ENCODE measurements around the gene TNFAIP2.

Gene TNFAIP2

DNA sequence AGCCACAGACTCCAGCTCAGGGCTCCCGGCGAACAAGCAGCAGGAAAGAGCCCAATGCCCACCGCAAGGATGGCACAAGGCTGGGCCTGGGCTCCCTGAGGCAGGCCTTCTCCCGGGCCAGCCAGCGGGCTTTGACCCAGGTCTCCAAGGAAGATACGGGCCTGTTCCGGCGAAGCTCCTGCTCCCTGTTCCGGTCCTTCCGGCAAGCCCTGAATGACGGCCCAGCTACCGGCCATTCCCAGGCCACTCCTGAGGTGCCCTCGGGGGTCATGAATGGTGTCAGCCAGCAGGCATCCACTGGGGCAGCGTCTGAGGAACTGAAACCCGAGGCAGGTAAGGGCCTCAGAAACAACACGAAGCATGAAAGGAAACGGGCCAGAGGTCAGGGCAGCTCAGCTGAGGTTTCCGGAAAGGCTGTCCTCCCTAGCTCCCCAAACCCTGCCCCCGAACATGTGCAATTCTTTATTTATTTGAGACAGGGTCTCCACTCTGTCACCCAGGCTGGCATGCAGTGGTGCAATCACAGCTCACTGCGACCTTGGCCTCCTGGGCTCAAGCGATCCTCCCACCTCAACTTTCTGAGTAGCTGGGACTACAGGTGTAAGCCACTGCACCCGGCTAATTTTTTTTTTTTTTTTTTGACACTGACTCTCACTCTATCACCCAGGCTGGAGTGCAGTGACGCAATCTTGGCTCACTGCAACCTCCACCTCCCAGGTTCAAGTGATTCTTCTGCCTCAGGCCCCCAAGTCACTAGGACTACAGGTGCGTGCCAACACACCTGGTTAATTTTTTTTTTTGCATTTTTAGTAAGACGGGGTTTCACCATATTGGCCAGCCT is 22.8 kb upstream of the TNFAIP2 start:
- H3K4me3 ChIP-seq (replicated peaks; ENCODE audit: low read depth, low read length) = no peak overlapping the region
- TF ChIP-seq, protein P1, sequence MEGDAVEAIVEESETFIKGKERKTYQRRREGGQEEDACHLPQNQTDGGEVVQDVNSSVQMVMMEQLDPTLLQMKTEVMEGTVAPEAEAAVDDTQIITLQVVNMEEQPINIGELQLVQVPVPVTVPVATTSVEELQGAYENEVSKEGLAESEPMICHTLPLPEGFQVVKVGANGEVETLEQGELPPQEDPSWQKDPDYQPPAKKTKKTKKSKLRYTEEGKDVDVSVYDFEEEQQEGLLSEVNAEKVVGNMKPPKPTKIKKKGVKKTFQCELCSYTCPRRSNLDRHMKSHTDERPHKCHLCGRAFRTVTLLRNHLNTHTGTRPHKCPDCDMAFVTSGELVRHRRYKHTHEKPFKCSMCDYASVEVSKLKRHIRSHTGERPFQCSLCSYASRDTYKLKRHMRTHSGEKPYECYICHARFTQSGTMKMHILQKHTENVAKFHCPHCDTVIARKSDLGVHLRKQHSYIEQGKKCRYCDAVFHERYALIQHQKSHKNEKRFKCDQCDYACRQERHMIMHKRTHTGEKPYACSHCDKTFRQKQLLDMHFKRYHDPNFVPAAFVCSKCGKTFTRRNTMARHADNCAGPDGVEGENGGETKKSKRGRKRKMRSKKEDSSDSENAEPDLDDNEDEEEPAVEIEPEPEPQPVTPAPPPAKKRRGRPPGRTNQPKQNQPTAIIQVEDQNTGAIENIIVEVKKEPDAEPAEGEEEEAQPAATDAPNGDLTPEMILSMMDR (IDR thresholded peaks at IDR 0.05; ENCODE audit: low read length, missing control alignments) = no peak
- no peak for DNase-seq (ENCODE audit: low read depth)

DNA sequence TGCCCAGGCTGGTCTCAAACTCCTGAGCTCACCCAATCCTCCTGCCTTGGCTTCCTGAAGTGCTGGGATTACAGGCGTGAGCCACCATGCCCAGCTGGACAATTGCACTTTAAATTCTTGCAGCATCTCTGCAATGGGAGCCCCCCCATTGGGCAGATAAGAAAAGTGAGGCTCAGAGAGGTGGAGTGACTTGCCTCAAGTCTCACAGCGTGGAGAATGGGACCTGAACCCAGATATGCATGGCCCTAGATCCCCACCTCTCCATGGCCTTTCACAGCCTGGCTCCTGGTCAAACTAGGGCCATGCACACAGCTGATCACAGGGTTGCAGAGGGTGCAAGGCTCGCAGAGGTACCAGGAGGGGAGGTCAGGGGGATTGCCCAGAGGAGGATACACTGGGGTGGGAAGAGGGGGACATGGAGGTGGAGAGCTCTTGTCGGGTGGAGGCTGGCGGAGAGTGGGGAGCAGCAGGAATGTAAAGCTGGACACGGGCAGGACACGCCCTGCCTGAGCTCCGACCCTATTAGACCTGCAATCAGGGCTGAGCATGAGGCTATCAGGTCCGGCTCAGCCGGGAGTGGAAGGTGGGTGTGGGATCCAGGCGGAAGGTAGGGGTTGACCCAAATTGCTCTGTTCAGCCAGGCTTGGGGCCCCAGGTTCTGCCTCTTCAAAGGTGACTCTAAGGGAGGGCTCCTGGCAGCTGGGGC is 21.9 kb upstream of the TNFAIP2 start:
- no peak overlapping the region for H3K4me3 ChIP-seq (replicated peaks; ENCODE audit: low read depth, low read length)
- TF ChIP-seq, protein P1 (IDR thresholded peaks at IDR 0.05; ENCODE audit: low read length, missing control alignments) = no peak
- DNase-seq (ENCODE audit: low read depth) = no peak

- no peak overlapping the region for H3K4me3 ChIP-seq (replicated peaks; ENCODE audit: low read depth, low read length)
- no peak for DNase-seq (ENCODE audit: low read depth)
- TF ChIP-seq, protein P1 (IDR thresholded peaks at IDR 0.05; ENCODE audit: low read length, missing control alignments) = no peak
Measured at GRCh38 chr14:103101963-103102688, 21.1 kb upstream of the TNFAIP2 start.

DNA sequence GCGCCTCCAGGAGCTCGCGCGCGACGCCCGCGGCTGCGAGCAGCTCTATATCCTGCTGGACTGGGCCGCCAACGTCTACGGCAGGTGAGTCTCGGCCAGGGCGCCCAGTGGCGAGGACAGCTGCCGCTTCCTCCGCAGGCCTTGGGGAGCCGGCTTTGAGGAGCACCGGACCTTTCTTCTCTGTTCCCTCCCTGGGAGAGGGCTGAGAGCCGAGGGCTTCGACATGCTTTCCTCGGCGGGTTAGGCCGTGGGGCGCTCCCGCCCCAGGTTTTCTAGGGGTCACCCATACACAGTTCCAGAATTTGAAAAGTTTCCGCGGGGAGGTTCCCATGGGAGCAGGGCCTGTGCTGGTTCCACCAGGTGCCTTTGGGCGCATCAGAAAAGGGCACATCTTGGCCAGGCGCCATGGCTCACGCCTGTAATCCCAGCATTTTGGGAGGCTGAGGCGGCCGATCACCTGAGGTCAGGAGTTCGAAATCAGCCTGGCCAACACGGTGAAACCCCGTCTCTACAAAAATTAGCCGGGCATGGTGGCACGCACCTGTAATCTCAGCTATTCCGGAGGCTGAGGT is 20.5 kb upstream of the TNFAIP2 start:
- H3K4me3 ChIP-seq (replicated peaks; ENCODE audit: low read depth, low read length) = no peak overlapping the region
- TF ChIP-seq, protein P1 (IDR thresholded peaks at IDR 0.05; ENCODE audit: low read length, missing control alignments) = no peak
- DNase-seq (ENCODE audit: low read depth) = no peak

DNA sequence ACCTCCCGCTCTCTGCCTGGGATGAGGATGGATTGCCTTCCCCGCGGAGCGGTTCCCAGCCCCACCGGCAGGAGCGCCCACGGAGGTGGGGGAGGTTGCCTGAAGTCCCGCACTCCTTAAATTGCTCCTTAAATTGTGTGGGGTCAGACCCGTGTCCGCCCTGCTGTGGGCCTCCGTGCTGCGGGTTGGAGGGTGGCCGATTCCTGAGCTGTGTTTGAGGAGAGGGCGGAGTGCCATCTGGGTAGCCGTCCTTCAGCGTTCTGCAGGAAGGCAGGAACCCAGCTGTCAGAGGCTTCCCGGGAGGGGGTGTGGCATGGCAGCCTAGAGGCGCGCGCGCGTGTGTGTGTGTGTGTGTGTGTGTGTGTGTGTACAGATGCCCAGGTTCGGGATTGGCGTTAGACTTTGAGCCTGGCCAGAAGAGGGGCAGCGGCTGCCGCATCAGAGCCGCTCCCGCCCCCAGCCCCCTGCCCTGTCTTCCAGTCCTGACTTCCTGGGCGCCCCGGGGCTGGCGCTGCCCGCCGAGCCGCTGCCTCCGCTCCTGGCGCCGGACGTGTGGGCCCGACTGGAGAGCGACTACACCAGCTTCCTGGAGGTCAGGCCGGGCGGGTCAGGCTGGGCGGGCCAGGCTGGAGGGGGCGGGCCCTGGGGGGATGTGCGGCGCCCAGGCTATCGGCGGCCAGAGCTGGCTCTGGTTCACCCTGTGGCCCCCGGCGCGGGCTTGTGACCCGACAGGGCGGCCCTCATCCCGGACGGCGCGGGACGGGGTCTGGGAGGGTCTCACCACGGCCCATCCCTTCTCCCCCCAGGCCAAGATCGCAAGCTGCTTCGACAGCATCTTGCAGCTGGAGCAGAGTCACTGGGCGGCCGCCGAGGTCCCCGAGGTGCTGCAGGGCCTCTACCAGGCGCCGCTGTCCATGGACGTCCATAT is 19.5 kb upstream of the TNFAIP2 start:
- DNase-seq (ENCODE audit: low read depth) = peak; percentile 50
- TF ChIP-seq, protein P1 (IDR thresholded peaks at IDR 0.05; ENCODE audit: low read length, missing control alignments) = peak; percentile 16
- no peak overlapping the region for H3K4me3 ChIP-seq (replicated peaks; ENCODE audit: low read depth, low read length)

DNA sequence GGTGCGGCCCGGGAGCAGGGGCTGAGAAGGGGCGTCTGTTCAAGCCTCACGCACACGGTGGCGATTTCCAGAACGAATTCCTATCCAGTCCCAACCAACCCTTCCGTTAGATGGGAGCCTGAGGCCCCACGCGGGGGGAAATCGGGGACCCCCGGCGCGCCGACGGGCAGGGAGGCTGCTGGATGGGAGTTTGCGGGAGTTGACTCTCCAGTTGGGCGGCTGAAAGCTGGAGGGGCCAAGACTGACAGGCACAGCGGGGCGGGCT is 18.9 kb upstream of the TNFAIP2 start:
- no peak overlapping the region for H3K4me3 ChIP-seq (replicated peaks; ENCODE audit: low read depth, low read length)
- TF ChIP-seq, protein P1 (IDR thresholded peaks at IDR 0.05; ENCODE audit: low read length, missing control alignments) = no peak
- DNase-seq (ENCODE audit: low read depth) = no peak
